ENCODE data around the gene HECTD2.

Gene HECTD2

DNA sequence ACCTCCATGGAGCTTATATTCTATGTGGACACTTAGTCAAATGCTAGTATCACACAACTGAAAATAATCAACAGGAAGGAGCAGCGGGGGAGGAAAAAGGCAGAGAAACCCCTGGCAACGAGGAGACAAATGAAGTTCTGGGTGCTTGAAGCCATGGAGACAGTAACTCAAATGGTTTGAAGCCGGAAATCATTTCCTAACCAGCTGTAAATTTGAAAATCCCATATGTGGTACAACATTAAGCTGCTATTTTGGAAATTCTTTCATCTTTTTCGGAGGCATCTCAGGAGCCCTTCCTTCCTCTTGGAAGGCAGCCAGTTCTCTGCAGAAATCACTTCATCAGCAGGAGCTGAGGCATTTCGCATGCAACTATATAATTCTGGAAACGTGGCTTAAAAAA, 131.3 kb downstream of the HECTD2 start:
- no peak for DNase-seq

DNA sequence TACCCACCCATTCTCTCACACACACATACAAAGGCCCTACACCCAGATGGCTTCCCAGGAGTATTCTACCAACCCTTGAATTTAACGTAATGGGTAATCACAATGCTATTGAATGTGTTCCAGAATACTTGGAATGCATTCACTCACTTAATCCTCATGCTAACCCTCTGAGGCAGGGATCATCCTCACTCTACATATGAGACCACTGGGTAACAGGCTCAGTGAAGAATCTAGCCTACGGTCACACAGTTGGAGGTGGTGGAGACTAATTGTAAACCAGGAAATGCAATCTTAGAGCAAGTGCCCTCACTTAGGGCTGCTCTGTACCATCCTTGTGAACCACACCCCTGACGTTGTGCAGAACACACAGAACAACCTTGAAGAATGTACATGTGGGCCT, 135.2 kb downstream of the HECTD2 start:
- no peak for DNase-seq

DNA sequence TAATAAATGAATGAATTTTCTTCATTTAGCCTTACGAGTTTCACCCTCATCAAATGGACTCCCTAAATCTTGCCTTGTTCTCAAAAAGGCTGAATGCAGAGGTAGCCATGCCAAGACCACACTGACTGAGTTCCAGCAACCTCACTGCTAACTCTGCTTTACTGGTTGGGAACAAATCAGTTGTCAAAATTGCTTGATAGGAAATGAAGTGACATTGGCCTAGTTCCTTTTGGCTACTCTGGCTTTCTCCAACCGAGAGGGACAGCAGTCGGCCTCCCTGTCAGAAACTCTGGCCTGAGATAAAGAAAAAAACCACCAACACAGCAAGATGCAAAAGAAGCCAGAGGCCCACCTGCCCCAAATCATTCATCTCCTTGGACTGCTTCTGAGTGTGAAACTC, 135.7 kb downstream of the HECTD2 start:
- no peak for DNase-seq

DNA sequence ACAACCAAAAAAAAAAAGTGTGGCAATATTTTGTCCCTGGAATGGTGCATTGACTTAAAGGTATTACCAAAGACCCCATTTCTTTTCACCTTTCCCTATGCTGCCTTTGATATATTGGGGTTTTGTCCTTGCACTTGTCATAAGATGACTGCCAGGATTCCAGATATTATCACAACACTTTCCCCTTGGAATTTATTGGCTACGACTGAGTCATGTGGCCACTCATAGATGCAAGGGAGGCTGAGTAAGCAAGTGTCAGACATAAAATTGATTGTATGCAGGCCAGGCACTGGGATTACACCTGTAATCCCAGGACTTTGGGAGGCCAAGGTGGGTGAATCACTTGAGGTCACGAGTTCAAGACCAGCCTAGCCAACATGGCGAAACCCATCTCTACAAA, 139.1 kb downstream of the HECTD2 start:
- no peak for DNase-seq

DNA sequence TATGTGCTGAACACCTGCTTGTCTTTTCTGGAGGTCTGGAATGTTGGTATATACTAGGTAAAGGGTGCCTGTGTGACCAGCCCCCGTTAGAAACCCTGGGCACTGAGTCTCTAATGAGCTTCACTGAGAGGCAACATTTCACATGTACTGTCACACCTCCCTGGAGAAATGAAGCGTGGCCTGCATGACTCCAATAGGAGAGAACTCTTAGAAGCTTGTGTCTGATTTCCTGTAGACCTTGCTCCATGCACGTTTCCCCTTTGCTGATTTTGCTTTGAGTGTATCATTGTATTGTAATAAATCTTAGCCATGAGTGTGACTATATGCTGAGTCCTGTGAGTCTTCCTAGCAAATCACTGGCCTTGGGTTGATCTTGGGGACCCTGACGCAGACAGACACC, 139.9 kb downstream of the HECTD2 start:
- DNase-seq, result no peak

DNA sequence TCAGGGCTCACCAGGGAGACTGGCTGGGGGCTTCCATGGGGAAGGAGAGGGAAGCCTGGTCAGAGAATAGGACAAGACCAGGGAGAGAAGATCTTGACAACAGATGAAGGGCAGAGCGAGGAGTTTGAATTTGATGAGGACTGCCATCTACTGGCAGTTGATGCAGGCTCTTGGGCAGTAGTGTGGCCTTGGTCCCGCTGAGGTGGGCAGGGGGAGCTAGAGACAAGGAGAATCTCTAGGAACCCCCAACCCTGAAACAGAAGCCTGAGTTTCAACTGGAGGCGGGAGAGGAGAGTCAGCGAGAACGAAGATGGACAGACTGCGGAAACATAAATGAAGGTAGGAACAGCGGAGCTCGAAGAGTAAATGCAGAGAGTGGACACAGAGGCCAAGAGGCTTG, 141.7 kb downstream of the HECTD2 start:
- DNase-seq, result no peak

DNA sequence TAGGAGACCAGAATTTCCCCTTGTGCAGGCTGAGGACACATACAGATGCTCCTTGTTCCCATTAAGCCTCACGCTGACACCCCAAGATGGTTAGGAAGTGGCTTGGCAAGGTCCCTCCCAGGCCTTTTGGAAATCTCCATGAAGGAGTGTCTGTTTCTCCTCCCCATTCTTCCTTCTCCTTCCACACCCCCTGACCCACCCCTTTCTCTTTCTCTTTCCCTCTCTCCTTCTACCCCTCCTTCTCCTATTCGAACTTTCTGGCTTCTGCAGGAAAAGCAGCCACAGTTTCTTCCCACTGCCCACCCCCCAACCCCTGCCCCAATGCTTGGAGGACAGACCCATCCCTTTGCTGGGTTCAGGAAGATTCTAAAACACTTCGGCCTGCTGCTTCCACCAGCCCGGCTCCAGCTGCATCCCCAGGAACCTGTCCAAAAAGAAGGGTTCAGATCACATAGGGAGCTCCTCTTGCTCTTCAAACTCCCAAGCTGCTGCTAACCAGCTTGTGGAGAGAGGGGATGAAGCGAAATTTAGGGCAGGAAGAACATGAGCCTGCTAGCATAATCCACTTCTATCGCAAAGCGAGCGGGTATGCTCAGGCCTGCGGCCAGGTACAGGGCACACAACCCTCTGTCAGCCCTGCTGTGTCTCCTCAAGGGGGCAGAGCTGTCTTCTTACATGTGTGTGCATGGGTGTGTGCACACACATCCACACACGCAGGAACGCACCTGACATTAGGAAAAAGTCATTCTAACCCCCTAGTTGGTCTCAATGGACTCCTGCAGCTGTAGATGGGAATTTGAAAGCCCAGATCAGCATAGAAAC, 142.3 kb downstream of the HECTD2 start:
- DNase-seq, result no peak

DNA sequence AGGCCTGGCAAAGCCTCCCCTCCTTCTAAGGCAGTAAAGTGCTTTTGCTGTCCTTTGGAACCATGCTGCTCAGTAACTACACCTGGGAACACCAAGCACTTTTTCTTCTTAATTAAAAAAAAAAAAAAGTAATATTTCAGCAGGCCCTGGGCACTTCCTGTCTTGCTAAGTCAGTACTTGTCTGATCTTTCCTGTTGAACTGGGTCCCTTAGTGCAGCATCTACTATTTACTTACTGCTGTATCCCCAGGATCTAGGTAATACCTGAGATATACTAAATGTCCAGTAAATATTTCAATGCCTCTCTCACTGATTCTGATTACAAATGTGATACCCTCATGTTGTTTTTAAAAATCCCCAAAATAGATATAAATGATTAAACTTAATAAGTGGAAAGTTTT, 145.3 kb downstream of the HECTD2 start:
- no peak for DNase-seq

DNA sequence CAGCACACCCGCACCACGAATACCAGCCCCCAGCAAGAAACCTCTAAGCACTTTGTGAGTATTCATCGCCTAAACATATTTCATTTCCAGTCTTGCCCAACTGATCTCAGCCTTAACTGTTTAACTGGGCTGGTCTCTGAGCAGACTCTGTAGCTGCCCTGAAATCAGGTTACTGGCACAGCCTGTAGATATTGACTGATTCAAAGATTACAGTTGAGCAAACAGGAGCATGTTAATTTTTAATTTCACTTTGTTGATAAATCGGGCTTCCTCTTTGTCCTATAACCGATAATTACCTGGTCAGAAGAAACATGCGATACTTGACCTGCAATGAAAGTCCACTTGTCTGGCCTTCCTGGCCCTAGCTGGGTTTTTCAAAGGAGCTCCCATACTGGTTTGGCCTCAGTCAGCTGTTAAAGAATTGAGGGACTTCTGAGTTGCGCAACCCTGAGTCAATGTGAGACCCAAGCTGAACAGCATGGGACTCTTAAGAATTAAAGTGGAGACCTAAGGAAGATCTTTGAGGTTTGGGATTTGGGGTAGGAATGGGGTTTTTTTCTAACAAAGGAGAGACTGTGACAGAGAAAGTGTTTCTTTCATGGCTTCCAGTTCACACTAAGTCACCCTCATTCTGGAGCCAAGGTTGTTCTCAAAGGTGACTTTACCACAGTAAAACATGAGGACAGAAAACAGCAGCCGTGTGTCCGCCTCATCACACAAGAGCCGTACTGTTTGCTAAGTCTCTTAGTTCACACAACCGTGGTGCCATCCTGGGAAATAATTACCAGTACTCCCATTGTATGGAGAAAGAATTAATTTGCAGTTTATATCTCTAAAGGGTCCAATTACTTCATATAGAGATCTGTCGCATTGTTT, 146.8 kb downstream of the HECTD2 start:
- no peak for DNase-seq

DNA sequence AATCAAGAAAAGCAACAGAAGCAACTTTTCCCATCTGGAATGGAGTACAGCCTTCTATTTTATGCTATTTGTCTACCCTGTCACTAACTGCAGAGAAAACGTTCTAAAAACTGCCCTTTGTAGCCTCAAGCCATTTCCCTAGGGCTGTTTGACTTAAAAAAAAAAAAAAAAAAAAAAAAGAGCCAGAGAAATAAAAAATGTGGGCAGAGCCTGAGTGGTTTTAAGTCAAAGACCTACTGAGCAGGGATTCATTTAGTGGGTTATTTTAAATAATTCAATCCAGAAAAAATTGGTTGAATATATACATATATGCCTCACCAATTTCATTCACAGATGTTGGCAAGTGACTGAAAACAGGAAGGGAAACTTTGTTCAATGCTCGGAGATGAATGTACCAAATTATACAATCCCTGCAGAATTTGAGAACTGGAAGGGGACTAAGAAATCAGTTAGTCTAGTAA, 147.5 kb downstream of the HECTD2 start:
- peak in 1 of 2 donors; percentile 6 for DNase-seq

DNA sequence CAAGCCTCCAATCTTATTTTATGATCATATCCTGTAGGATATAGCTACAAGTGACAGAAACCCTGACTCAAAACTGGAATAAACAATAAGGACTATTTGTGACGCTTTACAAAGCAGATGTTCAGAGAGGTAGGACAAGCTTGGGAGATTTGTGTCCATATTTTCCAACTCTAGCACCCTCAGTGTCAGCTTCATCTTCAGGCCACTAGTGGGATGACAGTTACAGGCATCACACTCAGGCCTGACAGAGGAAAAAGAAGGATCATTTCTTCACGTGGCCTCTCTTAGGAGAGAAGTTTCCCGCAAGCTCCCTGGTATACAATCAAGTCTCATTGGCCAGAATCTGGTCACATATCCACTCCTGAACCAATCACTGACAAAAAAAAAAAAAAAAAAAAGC, 148.3 kb downstream of the HECTD2 start:
- no peak for DNase-seq

DNA sequence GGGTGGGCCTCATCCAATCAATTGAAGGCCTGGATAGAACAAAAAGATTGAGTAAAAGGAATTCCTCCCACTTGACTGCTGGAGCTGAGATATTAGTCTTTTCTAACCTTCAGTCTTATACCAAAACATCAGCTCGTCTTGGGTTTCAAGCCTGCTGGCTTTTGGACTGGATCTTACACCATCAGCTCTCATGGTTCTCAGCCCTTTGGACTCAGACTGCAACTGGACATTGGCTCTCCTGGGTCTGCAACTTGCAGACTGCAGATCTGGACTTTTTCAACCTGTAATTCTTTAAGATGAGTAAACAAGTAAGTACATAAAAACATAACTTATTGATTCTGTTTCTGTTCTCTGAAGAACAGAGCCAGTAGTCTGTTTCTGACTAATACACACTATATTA, 149.0 kb downstream of the HECTD2 start:
- no peak for DNase-seq

DNA sequence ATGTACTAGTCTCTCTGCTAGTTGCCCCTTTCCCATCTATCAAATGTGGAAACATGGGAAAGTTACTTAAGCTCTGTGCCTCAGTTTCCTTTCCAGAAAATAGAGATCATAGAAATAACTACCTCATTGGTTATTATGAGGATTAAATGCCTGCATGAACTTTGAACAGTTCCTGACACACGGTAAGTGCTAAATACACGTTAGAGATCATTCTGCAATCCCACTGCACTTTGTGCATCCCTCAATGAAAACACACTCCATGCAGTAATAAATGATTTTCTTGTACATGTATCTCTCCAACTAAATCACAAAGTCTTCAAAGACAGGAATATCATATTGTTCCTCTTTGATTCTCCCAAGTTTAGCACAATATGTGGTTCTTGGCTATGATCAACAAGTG, 149.6 kb downstream of the HECTD2 start:
- DNase-seq, result no peak

DNA sequence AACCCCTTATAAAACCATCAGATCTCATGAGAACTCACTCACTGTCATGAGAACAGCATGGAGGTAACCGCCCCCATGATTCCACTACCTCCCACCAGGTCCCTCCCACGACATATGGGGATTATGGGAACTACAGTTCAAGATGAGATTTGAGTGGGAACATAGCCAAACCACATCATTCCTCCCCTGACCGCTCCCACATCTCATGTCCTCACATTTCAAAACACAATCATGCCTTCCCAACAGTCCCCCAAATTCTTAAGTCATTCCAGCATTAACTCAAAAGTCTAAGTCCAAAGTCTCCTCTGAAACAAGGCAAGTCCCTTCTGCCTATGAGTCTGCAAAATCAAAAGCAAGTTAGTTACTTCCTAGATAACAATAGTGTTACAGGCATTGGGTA, 150.7 kb downstream of the HECTD2 start:
- DNase-seq, result peak in 1 of 2 donors; percentile 4

DNA sequence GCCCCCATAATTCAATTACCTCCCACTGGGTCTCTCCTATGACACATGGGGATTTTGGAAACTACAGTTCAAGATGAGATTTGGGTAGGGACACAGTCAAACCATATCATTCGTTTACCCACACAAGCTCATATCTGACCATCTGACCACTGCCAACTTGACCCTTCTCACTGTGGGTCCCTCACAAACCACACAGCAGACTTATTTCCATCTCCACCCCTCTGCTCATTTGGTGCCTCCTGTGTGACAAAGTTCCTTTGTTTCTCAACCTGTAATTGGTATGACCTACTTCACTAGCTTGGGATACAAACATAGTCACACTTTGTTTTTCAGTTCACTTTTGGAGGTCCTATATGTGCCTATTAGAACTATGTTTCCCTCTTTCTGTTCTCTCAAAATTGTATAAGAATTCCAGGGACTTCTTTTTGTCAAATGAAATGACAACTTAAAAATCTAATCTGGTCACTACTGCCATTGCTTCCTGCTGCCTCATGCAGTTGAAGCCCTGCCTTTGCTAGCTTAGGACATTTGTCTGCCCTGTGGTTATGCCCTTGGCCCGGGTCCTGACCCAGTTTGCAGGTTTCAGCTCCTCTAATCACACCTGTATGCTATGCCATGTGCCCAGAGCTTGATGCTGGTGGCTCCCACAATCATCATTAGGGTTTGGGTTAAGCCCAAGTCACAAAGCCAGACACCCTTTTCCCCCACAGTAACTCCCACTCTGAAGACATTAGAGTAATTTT, 152.9 kb downstream of the HECTD2 start:
- no peak for DNase-seq

DNA sequence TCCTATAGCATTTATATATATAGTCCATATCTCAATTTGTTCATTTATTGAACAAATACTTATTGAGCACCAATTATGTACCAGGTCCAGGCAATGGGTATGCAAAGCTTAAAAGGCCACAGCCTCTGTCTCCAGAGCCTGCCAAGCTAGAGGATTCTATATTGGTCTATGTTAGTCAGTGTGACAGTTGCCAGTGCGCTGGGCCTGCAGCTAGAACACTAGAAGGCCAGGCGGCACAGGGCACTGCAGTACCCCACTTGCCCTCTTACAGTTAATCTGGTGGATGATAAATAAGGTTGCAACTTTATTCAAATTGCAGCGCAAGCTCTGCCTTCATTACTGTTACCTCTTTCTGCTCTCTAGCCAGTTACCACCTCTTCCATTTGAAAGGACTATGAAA, 153.9 kb downstream of the HECTD2 start:
- no peak for DNase-seq
